Effector memory CD4-positive, alpha-beta T cell (primary cell): ENCODE data around the gene PTPRD.

Source experiments
- DNase-seq, 3 donors: peaks; one replicate each; pipeline ENCODE4 v3.0.0-alpha.2; 2020
- H3K27ac ChIP-seq: 2 replicates; pipeline ENCODE4 v1.7.0; 2013; ENCODE audit warnings: mild to moderate bottlenecking, low read length, moderate library complexity; ENCODE audit not compliant: insufficient read depth, poor library complexity, severe bottlenecking
- H3K27me3 ChIP-seq: replicated peaks from 2 replicates; pipeline ENCODE4 v1.7.0; 2013; ENCODE audit warnings: mild to moderate bottlenecking, low read length; ENCODE audit not compliant: insufficient read depth, control insufficient read depth, poor library complexity, severe bottlenecking
- H3K36me3 ChIP-seq: 2 replicates; pipeline ENCODE4 v1.7.0; 2013; ENCODE audit warnings: mild to moderate bottlenecking, low read length, moderate library complexity; ENCODE audit not compliant: control insufficient read depth, insufficient read depth
- H3K4me1 ChIP-seq: 2 replicates; pipeline ENCODE4 v1.7.0; 2013; ENCODE audit warnings: low read length, mild to moderate bottlenecking; ENCODE audit not compliant: control insufficient read depth, insufficient read depth, poor library complexity, severe bottlenecking
- H3K4me3 ChIP-seq: 2 replicates; pipeline ENCODE4 v1.7.0; 2013; ENCODE audit warnings: low read length, low read depth, mild to moderate bottlenecking; ENCODE audit not compliant: insufficient read depth, poor library complexity, severe bottlenecking
- H3K9me3 ChIP-seq: 2 replicates; pipeline ENCODE4 v1.7.0; 2013; ENCODE audit warnings: mild to moderate bottlenecking, low read length, moderate library complexity; ENCODE audit not compliant: control insufficient read depth
- total RNA-seq, 3 donors: gene quantifications; one replicate each; lab custom pipeline; 2026; lab: John Stamatoyannopoulos, UW

Gene PTPRD
- total RNA-seq, result 0 reads per million in 3 donors

DNA sequence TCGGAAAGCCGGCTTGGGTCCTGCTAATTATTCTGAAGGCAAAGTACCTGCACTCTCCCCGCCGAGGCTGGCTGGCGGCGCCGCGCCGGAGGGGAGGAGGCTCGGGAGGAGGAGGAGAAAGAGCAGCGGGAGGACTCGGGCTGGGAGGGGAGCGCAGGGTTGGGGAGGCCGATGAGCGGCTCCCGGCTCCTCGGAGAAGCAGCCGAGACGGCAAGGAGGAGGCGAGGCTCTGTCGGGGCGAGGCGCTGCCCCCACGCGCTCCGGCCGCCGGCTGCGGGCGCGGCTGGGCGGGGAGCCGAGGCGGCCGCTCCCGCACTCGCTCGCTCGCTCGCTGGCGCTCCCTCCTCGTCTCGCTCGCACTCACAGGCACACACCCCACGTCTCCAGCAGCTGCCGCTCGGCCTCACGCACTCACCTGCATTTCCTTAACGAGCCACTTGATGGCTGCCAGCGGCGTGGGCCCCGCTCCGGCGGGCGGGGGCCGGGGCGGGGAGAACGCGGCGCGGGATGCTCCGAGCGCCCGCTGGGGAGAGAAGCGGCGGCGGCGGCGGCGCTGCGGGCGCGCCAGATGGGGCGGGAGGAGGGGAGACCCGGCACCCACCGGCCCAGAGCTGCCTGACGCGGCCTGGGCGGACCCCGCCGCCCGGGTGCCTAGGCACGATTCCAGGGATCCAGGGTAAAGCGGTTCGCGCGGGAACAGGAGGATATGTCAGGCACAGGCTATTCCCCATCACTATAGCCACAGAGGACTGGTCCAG lies at the start of gene PTPRD:
Gene PTPRD, minus strand, starts transcription at position 362 of the 758 bp plus-strand sequence.
- no peak for DNase-seq
- H3K36me3 ChIP-seq, result no peaks in the 10 kb centered on the region
- no peak within 1 kb of the TSS for H3K4me3 ChIP-seq
- H3K4me1 ChIP-seq, result no peaks in the 10 kb centered on the region
- no peak within 1 kb of the TSS for H3K27ac ChIP-seq
- peaks cover 14% of the 10 kb centered on the region for H3K27me3 ChIP-seq
- no peaks in the 10 kb centered on the region for H3K9me3 ChIP-seq

GRCh38 chr9:10661994-10662393 lies 49.2 kb upstream of the PTPRD start:
- no peaks in the 10 kb centered on the region for H3K36me3 ChIP-seq
- no peaks in the 10 kb centered on the region for H3K4me1 ChIP-seq
- no peak overlapping the region for H3K27ac ChIP-seq
- H3K27me3 ChIP-seq, result no peaks in the 10 kb centered on the region
- H3K9me3 ChIP-seq, result no peaks in the 10 kb centered on the region
- no peak for DNase-seq
- no peak overlapping the region for H3K4me3 ChIP-seq

GRCh38 chr9:10661376-10661775 lies 48.6 kb upstream of the PTPRD start:
- H3K4me1 ChIP-seq, result no peaks in the 10 kb centered on the region
- H3K4me3 ChIP-seq, result no peak overlapping the region
- no peak for DNase-seq
- no peaks in the 10 kb centered on the region for H3K27me3 ChIP-seq
- H3K36me3 ChIP-seq, result no peaks in the 10 kb centered on the region
- H3K9me3 ChIP-seq, result no peaks in the 10 kb centered on the region
- H3K27ac ChIP-seq, result no peak overlapping the region

DNA sequence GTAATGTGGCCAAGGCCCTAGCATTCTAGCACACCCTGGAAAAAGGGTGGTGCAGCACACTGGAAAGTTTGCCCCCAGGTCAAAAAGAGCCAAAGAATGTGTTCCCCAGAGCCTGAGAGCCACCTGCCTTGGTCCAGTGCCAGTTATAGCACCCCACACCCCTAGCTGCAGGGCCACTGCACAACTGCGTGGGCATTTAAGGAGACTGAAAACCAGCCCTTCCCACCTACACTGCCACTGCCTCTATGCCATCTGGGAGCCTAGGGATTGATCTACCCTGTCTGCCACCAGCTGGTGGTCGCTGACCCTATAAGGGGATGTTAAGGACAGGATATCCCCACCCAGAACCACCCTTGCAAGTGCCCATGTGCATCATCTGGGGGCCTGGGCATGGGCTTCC lies 38.2 kb upstream of the PTPRD start:
- peaks cover 3% of the 10 kb centered on the region for H3K9me3 ChIP-seq
- no peak for DNase-seq
- no peaks in the 10 kb centered on the region for H3K27me3 ChIP-seq
- H3K4me1 ChIP-seq, result no peaks in the 10 kb centered on the region
- no peak overlapping the region for H3K4me3 ChIP-seq
- H3K36me3 ChIP-seq, result no peaks in the 10 kb centered on the region
- no peak overlapping the region for H3K27ac ChIP-seq

- no peak overlapping the region for H3K4me3 ChIP-seq
- H3K27me3 ChIP-seq, result no peaks in the 10 kb centered on the region
- DNase-seq, result no peak
- H3K36me3 ChIP-seq, result no peaks in the 10 kb centered on the region
- no peak overlapping the region for H3K27ac ChIP-seq
- no peaks in the 10 kb centered on the region for H3K4me1 ChIP-seq
- H3K9me3 ChIP-seq, result peaks cover 3% of the 10 kb centered on the region
Measured at GRCh38 chr9:10649076-10649475, 36.3 kb upstream of the PTPRD start.

DNA sequence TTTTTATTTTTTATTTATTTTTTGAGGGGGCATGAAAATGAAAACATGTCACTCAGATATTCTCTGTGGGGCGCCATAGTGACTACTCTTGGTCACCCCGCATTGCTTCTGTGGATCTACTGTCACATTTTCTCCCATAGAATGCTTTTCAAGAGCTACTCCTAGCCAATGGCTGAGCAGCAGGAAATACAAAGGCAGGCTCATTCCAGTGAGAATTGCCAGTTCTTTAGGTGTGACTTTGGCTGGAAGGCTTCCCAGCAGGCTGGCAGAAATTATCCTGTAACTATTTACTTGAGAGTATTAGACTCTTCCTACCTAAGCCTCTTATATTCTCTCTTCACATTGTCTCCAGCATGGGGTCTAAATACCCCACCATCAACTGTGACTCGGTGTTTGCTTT lies 21.0 kb upstream of the PTPRD start:
- Histone ChIP-seq H3K9me3 (no peaks in the 10 kb centered on the region), H3K27me3 (no peaks in the 10 kb centered on the region)

DNA sequence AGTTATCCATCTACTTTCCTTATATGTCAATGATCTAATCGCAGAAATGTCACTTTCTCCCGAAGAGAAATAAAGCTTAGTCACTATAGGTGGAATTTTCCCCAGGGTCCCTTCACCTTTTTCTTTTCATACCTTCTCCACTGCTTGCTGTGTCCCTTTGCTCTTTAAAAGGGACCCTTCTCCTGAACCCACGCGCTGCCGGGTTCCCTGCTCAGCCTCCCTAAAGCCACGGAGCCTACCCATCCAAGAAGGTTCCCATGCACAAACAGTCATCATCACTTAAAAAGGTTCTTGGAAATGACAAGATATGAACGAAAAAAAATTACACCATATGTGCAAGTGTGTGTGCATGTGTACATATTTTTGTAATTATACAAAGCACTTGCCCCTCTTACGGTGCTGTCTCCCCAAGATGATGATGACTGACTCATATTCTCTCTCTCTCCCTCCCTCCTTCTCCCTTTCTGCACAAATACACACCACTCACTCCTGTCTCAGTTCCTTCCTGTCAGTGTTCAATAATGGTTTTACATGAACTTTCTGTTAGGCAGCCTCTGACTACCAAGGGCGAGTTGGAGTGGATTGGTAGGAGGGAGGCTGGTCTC lies 1.5 kb upstream of the PTPRD start:
- H3K9me3 ChIP-seq, result no peaks in the 10 kb centered on the region
- H3K4me1 ChIP-seq, result no peaks in the 10 kb centered on the region
- H3K27me3 ChIP-seq, result peaks cover 14% of the 10 kb centered on the region

More for the DNA sequence above, 21.0 kb upstream of the PTPRD start:
- no peaks in the 10 kb centered on the region for H3K36me3 ChIP-seq
- no peaks in the 10 kb centered on the region for H3K4me1 ChIP-seq
- H3K27ac ChIP-seq, result no peak overlapping the region
- no peak overlapping the region for H3K4me3 ChIP-seq
- no peak for DNase-seq

GRCh38 chr9:10613419-10613818 lies 617 bp upstream of the PTPRD start:
- no peaks in the 10 kb centered on the region for H3K9me3 ChIP-seq
- no peaks in the 10 kb centered on the region for H3K4me1 ChIP-seq
- H3K36me3 ChIP-seq, result no peaks in the 10 kb centered on the region
- DNase-seq, result no peak
- H3K27ac ChIP-seq, result no peak overlapping the region
- H3K4me3 ChIP-seq, result no peak overlapping the region
- H3K27me3 ChIP-seq, result peaks cover 14% of the 10 kb centered on the region

More for the DNA sequence above, 1.5 kb upstream of the PTPRD start:
- DNase-seq, result no peak
- no peak overlapping the region for H3K4me3 ChIP-seq
- H3K36me3 ChIP-seq, result no peaks in the 10 kb centered on the region
- no peak overlapping the region for H3K27ac ChIP-seq

- Histone ChIP-seq H3K9me3 (no peaks in the 10 kb centered on the region), H3K4me3 (no peak overlapping the region), H3K4me1 (no peaks in the 10 kb centered on the region), H3K36me3 (no peaks in the 10 kb centered on the region), H3K27ac (no peak overlapping the region), H3K27me3 (no peaks in the 10 kb centered on the region)
- no peak for DNase-seq
Measured at GRCh38 chr9:10605388-10605787, 7.4 kb downstream of the PTPRD start.

- Histone ChIP-seq H3K9me3 (no peaks in the 10 kb centered on the region), H3K4me3 (no peak overlapping the region), H3K27me3 (no peaks in the 10 kb centered on the region), H3K27ac (no peak overlapping the region), H3K4me1 (no peaks in the 10 kb centered on the region), H3K36me3 (no peaks in the 10 kb centered on the region)
- DNase-seq, result no peak
Measured at GRCh38 chr9:10604927-10605326, 7.9 kb downstream of the PTPRD start.
